Measurements from ENCODE around the gene TMEM185A.
"Not testable (repeated sequence)": the region's sequence is repeated elsewhere in the genome, so short reads cannot be mapped to it uniquely, and the experiment has no call there.

The TMEM185A gene

DNA sequence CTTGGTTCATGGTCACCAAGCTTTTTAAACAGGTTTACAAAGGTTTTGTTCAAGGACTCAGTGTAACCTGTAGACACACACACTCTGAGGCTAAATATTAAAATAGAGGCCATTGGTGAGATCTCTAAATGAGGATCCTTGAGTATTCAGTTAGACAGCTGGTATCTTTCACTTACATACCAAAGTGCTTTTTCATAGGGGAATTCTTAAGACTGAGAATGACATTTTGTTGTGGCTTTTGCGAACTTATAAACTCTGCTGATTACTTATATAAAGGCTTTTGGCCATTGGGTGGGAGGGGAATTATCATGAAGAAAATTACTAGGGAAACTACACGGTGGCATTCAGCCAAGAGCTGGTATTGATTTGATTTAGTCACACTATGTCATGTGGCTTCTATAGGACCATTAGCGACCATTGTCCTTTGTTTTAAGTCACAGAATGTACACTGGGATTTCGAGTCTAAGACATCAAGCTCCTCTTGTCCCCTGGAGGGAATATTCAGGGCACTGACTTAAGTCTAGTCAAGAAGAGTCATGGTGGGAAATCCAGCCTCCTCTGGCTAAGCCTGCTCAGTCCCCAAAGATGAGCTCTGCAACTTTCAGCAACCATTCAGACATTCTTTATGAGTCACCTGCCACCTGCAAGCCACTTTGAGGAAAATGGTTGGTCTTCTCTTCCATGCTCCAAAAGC lies 80.2 kb downstream of the TMEM185A start:
- DNase-seq (ENCODE audit: low read depth): not testable (repeated sequence)

DNA sequence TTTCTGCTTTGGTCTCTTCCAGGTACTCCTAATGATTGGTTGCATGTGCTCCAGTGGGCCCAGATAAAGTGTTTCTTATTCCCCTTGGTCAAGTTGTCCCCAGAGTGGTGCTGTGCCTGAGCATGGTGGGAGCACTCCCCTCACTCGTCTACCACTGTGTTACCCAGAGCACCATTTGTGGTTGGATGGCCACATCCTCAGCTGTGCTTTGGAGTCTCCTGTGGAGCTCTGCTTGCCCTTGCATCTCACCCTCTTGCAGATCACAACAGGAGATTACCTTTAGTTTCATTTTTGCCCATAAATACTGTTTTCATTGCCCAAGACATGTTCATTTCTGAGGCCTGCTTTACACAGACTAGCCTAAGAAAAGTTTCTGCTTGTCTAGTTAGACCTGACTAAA lies 81.1 kb downstream of the TMEM185A start:
- DNase-seq (ENCODE audit: low read depth): not testable (repeated sequence)

DNA sequence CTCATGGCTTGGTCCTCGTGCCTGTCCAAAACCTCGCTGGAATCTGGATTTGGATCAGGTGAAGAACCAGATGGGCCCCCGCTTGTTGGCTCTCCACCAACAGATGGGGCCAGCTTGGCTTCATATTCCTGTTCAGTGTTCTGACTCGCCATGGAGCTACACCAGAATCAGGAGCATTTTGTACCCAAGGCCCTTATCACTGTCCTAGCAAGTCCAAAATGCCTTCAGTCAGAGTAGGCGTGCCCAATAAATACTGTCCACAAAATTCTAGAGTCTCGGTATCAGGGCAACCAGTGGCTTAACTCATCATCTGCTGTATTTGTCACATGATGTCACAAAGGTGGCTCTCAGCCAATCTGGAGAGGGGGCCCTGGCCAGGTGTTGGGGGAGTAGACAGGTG lies 81.9 kb downstream of the TMEM185A start, which contains the start of gene HSFX3:
Gene HSFX3, minus strand, starts transcription at position 224 of the 400 bp plus-strand sequence. Its CDS starts 72 bp downstream, at position 152.
- not testable (repeated sequence) for DNase-seq (ENCODE audit: low read depth)

DNA sequence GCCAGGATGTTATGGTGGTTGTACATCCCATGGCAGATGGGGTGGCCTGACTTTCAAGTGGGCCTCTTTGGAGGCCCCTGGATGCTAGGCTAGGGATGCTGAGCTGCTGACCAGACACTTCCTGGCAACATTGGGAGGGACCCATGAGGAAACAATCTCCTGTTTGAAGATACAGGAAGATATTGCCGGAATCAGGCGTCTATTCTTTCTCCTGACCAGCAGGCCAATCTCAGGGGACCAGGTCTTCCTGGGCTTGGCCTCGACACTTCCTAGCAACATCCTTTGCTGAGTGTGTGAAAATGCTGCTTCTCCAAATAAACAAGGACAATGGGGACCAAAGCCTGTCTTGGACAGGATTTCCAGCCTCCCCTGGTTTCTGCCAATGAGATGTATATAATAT lies 83.8 kb downstream of the TMEM185A start:
- DNase-seq (ENCODE audit: low read depth): not testable (repeated sequence)

DNA sequence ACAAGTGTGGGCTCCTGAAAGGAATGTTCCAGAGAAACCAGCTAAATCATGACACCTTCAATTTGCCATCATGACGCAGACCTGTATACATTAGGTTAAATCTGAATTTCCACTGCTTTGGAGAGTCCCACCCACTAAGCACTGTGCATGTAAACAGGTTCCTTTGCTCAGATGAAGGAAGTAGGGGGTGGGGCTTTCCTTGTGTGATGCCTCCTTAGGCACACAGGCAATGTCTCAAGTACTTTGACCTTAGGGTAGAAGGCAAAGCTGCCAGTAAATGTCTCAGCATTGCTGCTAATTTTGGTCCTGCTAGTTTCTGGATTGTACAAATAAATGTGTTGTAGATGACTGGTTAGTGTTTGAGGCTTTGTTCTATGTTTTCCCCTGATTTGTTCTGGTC lies 84.6 kb downstream of the TMEM185A start:
- DNase-seq (ENCODE audit: low read depth): not testable (repeated sequence)
